ENCODE data around the gene SELENOH.

DNA sequence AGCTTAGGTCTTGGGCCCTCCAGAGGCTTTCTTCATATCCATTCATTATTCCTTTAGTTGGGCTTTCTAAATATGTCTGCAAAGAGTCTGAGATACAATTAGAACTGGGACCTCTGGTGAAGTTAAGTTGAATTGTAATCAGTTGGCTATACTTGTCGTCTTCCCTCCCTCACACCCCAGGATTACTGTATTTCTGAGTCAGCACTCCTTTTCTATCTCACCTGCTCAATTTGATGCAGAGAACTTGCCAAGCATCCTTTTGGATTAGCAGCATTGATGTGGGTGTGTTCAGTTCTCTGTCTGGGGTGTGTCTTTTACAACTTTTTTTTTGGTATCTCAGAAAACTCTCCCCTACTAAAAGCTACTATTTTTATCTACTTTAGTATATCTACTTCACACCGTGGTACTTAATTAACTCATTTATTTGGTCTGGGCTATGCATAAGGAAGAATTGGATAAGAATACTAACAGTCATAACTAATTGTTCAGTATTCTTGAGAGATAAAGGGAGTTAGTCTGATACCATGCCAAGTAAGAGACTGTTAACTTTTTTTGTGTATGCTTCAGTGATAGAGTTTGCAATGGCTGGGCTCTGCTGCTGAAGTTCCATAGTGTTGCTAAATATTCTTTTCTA, 35.4 kb downstream of the SELENOH start:
- no peak for TF ChIP-seq POLR2A (IDR thresholded peaks at IDR 0.05; ENCODE audit: low read length)
- TF ChIP-seq, protein P1, sequence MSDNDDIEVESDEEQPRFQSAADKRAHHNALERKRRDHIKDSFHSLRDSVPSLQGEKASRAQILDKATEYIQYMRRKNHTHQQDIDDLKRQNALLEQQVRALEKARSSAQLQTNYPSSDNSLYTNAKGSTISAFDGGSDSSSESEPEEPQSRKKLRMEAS (IDR thresholded peaks at IDR 0.05) = no peak
- TF ChIP-seq CHD2 (IDR thresholded peaks at IDR 0.05; ENCODE audit: low read length, partially characterized antibody) = no peak
- TF ChIP-seq, protein P2, sequence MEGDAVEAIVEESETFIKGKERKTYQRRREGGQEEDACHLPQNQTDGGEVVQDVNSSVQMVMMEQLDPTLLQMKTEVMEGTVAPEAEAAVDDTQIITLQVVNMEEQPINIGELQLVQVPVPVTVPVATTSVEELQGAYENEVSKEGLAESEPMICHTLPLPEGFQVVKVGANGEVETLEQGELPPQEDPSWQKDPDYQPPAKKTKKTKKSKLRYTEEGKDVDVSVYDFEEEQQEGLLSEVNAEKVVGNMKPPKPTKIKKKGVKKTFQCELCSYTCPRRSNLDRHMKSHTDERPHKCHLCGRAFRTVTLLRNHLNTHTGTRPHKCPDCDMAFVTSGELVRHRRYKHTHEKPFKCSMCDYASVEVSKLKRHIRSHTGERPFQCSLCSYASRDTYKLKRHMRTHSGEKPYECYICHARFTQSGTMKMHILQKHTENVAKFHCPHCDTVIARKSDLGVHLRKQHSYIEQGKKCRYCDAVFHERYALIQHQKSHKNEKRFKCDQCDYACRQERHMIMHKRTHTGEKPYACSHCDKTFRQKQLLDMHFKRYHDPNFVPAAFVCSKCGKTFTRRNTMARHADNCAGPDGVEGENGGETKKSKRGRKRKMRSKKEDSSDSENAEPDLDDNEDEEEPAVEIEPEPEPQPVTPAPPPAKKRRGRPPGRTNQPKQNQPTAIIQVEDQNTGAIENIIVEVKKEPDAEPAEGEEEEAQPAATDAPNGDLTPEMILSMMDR (IDR thresholded peaks at IDR 0.05) = no peak
- TF ChIP-seq CEBPB (IDR thresholded peaks at IDR 0.05) = no peak
- no peak for TF ChIP-seq EP300 (IDR thresholded peaks at IDR 0.05)
- TF ChIP-seq SMC3 (IDR thresholded peaks at IDR 0.05) = no peak
- TF ChIP-seq, protein P3, sequence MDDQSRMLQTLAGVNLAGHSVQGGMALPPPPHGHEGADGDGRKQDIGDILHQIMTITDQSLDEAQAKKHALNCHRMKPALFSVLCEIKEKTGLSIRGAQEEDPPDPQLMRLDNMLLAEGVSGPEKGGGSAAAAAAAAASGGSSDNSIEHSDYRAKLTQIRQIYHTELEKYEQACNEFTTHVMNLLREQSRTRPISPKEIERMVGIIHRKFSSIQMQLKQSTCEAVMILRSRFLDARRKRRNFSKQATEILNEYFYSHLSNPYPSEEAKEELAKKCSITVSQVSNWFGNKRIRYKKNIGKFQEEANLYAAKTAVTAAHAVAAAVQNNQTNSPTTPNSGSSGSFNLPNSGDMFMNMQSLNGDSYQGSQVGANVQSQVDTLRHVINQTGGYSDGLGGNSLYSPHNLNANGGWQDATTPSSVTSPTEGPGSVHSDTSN (IDR thresholded peaks at IDR 0.05) = no peak
- TF ChIP-seq, protein P4, sequence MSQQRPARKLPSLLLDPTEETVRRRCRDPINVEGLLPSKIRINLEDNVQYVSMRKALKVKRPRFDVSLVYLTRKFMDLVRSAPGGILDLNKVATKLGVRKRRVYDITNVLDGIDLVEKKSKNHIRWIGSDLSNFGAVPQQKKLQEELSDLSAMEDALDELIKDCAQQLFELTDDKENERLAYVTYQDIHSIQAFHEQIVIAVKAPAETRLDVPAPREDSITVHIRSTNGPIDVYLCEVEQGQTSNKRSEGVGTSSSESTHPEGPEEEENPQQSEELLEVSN (IDR thresholded peaks at IDR 0.05; ENCODE audit: borderline replicate concordance, low read depth) = no peak
- no peak for TF ChIP-seq FOSB (CRISPR knock-in tag; IDR thresholded peaks at IDR 0.05)
- no peak for TF ChIP-seq KDM5A (IDR thresholded peaks at IDR 0.05)
- no peak for TF ChIP-seq CHD4 (IDR thresholded peaks at IDR 0.05; ENCODE audit: borderline replicate concordance)
- no peak for TF ChIP-seq RAD21 (conservative IDR thresholded peaks at IDR 0.05 in 1 of 2, IDR thresholded peaks at IDR 0.05 in 1 of 2)
- TF ChIP-seq RFX5 (IDR thresholded peaks at IDR 0.05) = no peak

Measured in A549 (cell line).